ENCODE results near the gene KRTAP10-5. TPM values are rescaled to one million over a fixed set of nuclear protein-coding genes. Genes with fewer than 3 reads are reported as not detected.
"Not testable (repeated sequence)": the region's sequence is repeated elsewhere in the genome, so short reads cannot be mapped to it uniquely, and the experiment has no call there.

KRTAP10-5 gene
- total RNA-seq, 2 donors from 2014 or later: not detected

- ATAC-seq (no peak), DNase-seq (ENCODE audit: low spot score in 2 of 2) (no peak)
- Mint-ChIP-seq H3K27ac (no peak overlapping the region), H3K36me3 (peaks cover 30 to 37% of the 10 kb centered on the region in 2 donors), H3K9me3 (peaks cover 24 to 27% of the 10 kb centered on the region in 2 donors)
These were observed 33.8 kb upstream of the KRTAP10-5 start for GRCh38 chr21:44614161-44614631.

- ATAC-seq: no peak
- peaks cover 23 to 26% of the 10 kb centered on the region in 2 donors for H3K9me3 Mint-ChIP-seq
These were observed 33.2 kb upstream of the KRTAP10-5 start for GRCh38 chr21:44613386-44614155.

GRCh38 chr21:44612669-44613229 lies 32.3 kb upstream of the KRTAP10-5 start:
- no peak overlapping the region for H3K27ac Mint-ChIP-seq
- peaks cover 24 to 29% of the 10 kb centered on the region in 2 donors for H3K36me3 Mint-ChIP-seq
- H3K9me3 Mint-ChIP-seq: peaks cover 21 to 23% of the 10 kb centered on the region in 2 donors
- ATAC-seq (no peak), DNase-seq (ENCODE audit: low spot score in 2 of 2) (no peak)

More at GRCh38 chr21:44613386-44614155, 33.2 kb upstream of the KRTAP10-5 start:
- peaks cover 29 to 36% of the 10 kb centered on the region in 2 donors for H3K36me3 Mint-ChIP-seq
- no peak for DNase-seq (ENCODE audit: low spot score in 2 of 2)
- H3K27ac Mint-ChIP-seq: no peak overlapping the region

GRCh38 chr21:44612029-44612486 lies 31.7 kb upstream of the KRTAP10-5 start, which contains the start of gene KRTAP10-8:
TSS of gene KRTAP10-8 (plus strand) at chr21:44612079. CDS start at chr21:44612101, 22 bp downstream.
- H3K36me3 Mint-ChIP-seq: peaks cover 24 to 29% of the 10 kb centered on the region in 2 donors

GRCh38 chr21:44611551-44611950 lies 31.1 kb upstream of the KRTAP10-5 start:
- Mint-ChIP-seq H3K27ac (no peak overlapping the region), H3K36me3 (peaks cover 24 to 29% of the 10 kb centered on the region in 2 donors), H3K9me3 (peaks cover 21 to 23% of the 10 kb centered on the region in 2 donors)
- ATAC-seq: no peak
- no peak for DNase-seq (ENCODE audit: low spot score in 2 of 2)

More at GRCh38 chr21:44612029-44612486, 31.7 kb upstream of the KRTAP10-5 start, which contains the start of gene KRTAP10-8:
- H3K9me3 Mint-ChIP-seq: peaks cover 21 to 23% of the 10 kb centered on the region in 2 donors
- ATAC-seq: no peak
- no peak within 1 kb of the TSS for H3K27ac Mint-ChIP-seq
- no peak for DNase-seq (ENCODE audit: low spot score in 2 of 2)

GRCh38 chr21:44610157-44610843 lies 29.9 kb upstream of the KRTAP10-5 start:
- not testable (repeated sequence) for ATAC-seq; H3K27ac Mint-ChIP-seq; DNase-seq (ENCODE audit: low spot score in 2 of 2)
- Mint-ChIP-seq H3K36me3 (peaks cover 24 to 29% of the 10 kb centered on the region in 2 donors), H3K9me3 (peaks cover 21 to 27% of the 10 kb centered on the region in 2 donors)

GRCh38 chr21:44609193-44609592 lies 28.8 kb upstream of the KRTAP10-5 start:
- peaks cover 24 to 29% of the 10 kb centered on the region in 2 donors for H3K36me3 Mint-ChIP-seq
- ATAC-seq (no peak), DNase-seq (ENCODE audit: low spot score in 2 of 2) (no peak)
- no peak overlapping the region for H3K27ac Mint-ChIP-seq
- peaks cover 21 to 27% of the 10 kb centered on the region in 2 donors for H3K9me3 Mint-ChIP-seq

- DNase-seq (ENCODE audit: low spot score in 2 of 2): no peak
- Mint-ChIP-seq H3K9me3 (peaks cover 18 to 26% of the 10 kb centered on the region in 2 donors), H3K27ac (no peak overlapping the region), H3K36me3 (peaks cover 24 to 29% of the 10 kb centered on the region in 2 donors)
- no peak for ATAC-seq
These were observed 26.1 kb upstream of the KRTAP10-5 start for GRCh38 chr21:44606495-44606894.

- Mint-ChIP-seq H3K27ac (no peak overlapping the region), H3K9me3 (peaks cover 2 to 6% of the 10 kb centered on the region in 2 donors), H3K36me3 (peaks cover 3 to 4% of the 10 kb centered on the region in 2 donors)
- ATAC-seq: no peak
- DNase-seq (ENCODE audit: low spot score in 2 of 2): no peak
These were observed 23.5 kb upstream of the KRTAP10-5 start for GRCh38 chr21:44603911-44604310.

GRCh38 chr21:44603109-44603875 lies 22.9 kb upstream of the KRTAP10-5 start:
- H3K9me3 Mint-ChIP-seq: peaks cover 4 to 5% of the 10 kb centered on the region in 2 donors
- H3K36me3 Mint-ChIP-seq: peaks cover 0 to 5% of the 10 kb centered on the region in 2 donors
- ATAC-seq: no peak
- no peak overlapping the region for H3K27ac Mint-ChIP-seq
- DNase-seq (ENCODE audit: low spot score in 2 of 2): peak in 1 of 2 donors; percentile 30

- ATAC-seq (no peak), DNase-seq (ENCODE audit: low spot score in 2 of 2) (no peak)
- Mint-ChIP-seq H3K9me3 (peaks cover 5 to 8% of the 10 kb centered on the region in 2 donors), H3K36me3 (peaks cover 0 to 5% of the 10 kb centered on the region in 2 donors), H3K27ac (no peak overlapping the region)
These were observed 22.1 kb upstream of the KRTAP10-5 start for GRCh38 chr21:44602463-44602850.

GRCh38 chr21:44601596-44602462 lies 21.4 kb upstream of the KRTAP10-5 start:
- H3K36me3 Mint-ChIP-seq: peaks cover 0 to 5% of the 10 kb centered on the region in 2 donors
- no peak for DNase-seq (ENCODE audit: low spot score in 2 of 2)
- H3K27ac Mint-ChIP-seq: peak overlapping the region in 1 of 2 donors; percentile 63
- no peak for ATAC-seq
- peaks cover 5 to 8% of the 10 kb centered on the region in 2 donors for H3K9me3 Mint-ChIP-seq

GRCh38 chr21:44601091-44601490 lies 20.7 kb upstream of the KRTAP10-5 start:
- not testable (repeated sequence) for H3K36me3 Mint-ChIP-seq; H3K27ac Mint-ChIP-seq; H3K9me3 Mint-ChIP-seq; ATAC-seq; DNase-seq (ENCODE audit: low spot score in 2 of 2)

- not testable (repeated sequence) for ATAC-seq, H3K9me3 Mint-ChIP-seq, H3K27ac Mint-ChIP-seq, H3K36me3 Mint-ChIP-seq
- DNase-seq (ENCODE audit: low spot score in 2 of 2): peak in 1 of 2 donors; percentile 31
These were observed 19.9 kb upstream of the KRTAP10-5 start, which contains the start of gene KRTAP10-7 for GRCh38 chr21:44600118-44600978. TSS of gene KRTAP10-7 (plus strand) at chr21:44600597. CDS start at chr21:44600622, 25 bp downstream.
